ENCODE results near the gene UGT1A4.

DNA sequence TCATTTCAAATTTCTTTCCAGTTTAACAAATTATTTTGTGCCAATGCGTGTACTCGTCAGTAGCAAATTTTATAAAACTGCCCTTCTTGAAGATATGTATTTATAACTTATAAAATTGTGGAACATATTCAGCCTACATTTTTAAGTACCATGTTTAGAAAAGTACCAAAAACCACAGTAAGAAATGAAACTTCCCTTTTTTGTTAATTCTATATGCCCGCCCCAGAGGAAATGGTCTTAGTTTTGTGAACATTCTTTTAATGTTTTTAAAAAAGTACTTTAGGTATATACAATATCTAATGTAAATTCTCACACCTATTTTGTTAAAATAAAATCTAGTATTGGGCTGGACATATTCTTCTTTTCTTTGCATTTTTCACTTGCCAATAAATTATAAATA is 45.6 kb upstream of the UGT1A4 start:
- TF ChIP-seq, protein P1, sequence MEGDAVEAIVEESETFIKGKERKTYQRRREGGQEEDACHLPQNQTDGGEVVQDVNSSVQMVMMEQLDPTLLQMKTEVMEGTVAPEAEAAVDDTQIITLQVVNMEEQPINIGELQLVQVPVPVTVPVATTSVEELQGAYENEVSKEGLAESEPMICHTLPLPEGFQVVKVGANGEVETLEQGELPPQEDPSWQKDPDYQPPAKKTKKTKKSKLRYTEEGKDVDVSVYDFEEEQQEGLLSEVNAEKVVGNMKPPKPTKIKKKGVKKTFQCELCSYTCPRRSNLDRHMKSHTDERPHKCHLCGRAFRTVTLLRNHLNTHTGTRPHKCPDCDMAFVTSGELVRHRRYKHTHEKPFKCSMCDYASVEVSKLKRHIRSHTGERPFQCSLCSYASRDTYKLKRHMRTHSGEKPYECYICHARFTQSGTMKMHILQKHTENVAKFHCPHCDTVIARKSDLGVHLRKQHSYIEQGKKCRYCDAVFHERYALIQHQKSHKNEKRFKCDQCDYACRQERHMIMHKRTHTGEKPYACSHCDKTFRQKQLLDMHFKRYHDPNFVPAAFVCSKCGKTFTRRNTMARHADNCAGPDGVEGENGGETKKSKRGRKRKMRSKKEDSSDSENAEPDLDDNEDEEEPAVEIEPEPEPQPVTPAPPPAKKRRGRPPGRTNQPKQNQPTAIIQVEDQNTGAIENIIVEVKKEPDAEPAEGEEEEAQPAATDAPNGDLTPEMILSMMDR (IDR thresholded peaks at IDR 0.05; ENCODE audit: low read depth, low read length, poor library complexity, severe bottlenecking), result no peak
- TF ChIP-seq EZH2phosphoT487 (IDR thresholded peaks at IDR 0.05; ENCODE audit: borderline replicate concordance, low read length), result no peak
